Astrocyte (in vitro differentiated cells and primary cell): ENCODE data around the gene SULT1A2. TPM values are rescaled to one million over a fixed set of nuclear protein-coding genes. Genes with fewer than 3 reads are reported as not detected.

Source experiments
- DNase-seq: peaks from one replicate; pipeline ENCODE4 v3.0.0-alpha.2; 2010; ENCODE audit warnings: low read depth
- FAIRE-seq: peaks from 2 replicates; lab custom pipeline; 2011; peaks lifted over from hg19 to GRCh38; lab: Jason Lieb, UNC
- H2AFZ ChIP-seq: 2 replicates; pipeline ENCODE4 v1.6.0; 2012; ENCODE audit warnings: low read depth, low read length, inconsistent platforms
- H3K27ac ChIP-seq: 2 replicates; pipeline ENCODE4 v1.5.1; 2011; ENCODE audit warnings: low read depth, low read length, inconsistent platforms
- H3K27me3 ChIP-seq: 2 replicates; pipeline ENCODE4 v1.6.0; 2011; ENCODE audit warnings: low read length, inconsistent platforms; ENCODE audit not compliant: insufficient read depth
- H3K36me3 ChIP-seq: 2 replicates; pipeline ENCODE4 v1.5.1; 2011; ENCODE audit warnings: low read length, inconsistent platforms; ENCODE audit not compliant: insufficient read depth
- H3K4me1 ChIP-seq: 2 replicates; pipeline ENCODE4 v1.5.1; 2011; ENCODE audit warnings: low read length, inconsistent platforms; ENCODE audit not compliant: insufficient read depth
- H3K4me2 ChIP-seq: 2 replicates; pipeline ENCODE4 v1.6.0; 2012; ENCODE audit warnings: low read length, inconsistent platforms
- H3K4me3 ChIP-seq: 2 replicates; pipeline ENCODE4 v1.5.1; 2011; ENCODE audit warnings: low read depth, mild to moderate bottlenecking, low read length, inconsistent platforms; ENCODE audit not compliant: insufficient read depth
- H3K79me2 ChIP-seq: 2 replicates; pipeline ENCODE4 v1.6.0; 2012; ENCODE audit warnings: mild to moderate bottlenecking, low read length, inconsistent platforms; ENCODE audit not compliant: insufficient read depth
- H3K9ac ChIP-seq: 2 replicates; pipeline ENCODE4 v1.6.0; 2012; ENCODE audit warnings: mild to moderate bottlenecking, low read length, inconsistent platforms
- H3K9me3 ChIP-seq: 2 replicates; pipeline ENCODE4 v1.5.1; 2012; ENCODE audit warnings: low read depth, mild to moderate bottlenecking, low read length, inconsistent platforms; ENCODE audit not compliant: insufficient read depth
- H4K20me1 ChIP-seq: 2 replicates; pipeline ENCODE4 v1.6.0; 2012; ENCODE audit warnings: low read length, inconsistent platforms; ENCODE audit not compliant: insufficient read depth
- H3K27ac Mint-ChIP-seq: one replicate; pipeline ENCODE4 v1.8.0; 2021; ENCODE audit warnings: mild to moderate bottlenecking, mixed read lengths; ENCODE audit not compliant: unreplicated experiment
- H3K27me3 Mint-ChIP-seq: one replicate; pipeline ENCODE4 v1.8.0; 2021; ENCODE audit warnings: low read depth, mixed read lengths; ENCODE audit not compliant: unreplicated experiment
- H3K36me3 Mint-ChIP-seq: one replicate; pipeline ENCODE4 v1.8.0; 2021; ENCODE audit warnings: low read depth, mixed read lengths; ENCODE audit not compliant: unreplicated experiment
- H3K4me1 Mint-ChIP-seq: one replicate; pipeline ENCODE4 v1.8.0; 2021; ENCODE audit warnings: low read depth, mixed read lengths; ENCODE audit not compliant: unreplicated experiment
- H3K4me3 Mint-ChIP-seq: one replicate; pipeline ENCODE4 v1.8.0; 2021; ENCODE audit warnings: mild to moderate bottlenecking, moderate library complexity, mixed read lengths; ENCODE audit not compliant: unreplicated experiment
- H3K9me3 Mint-ChIP-seq: one replicate; pipeline ENCODE4 v1.8.0; 2021; ENCODE audit warnings: mild to moderate bottlenecking, mixed read lengths; ENCODE audit not compliant: unreplicated experiment
- CTCF ChIP-seq: IDR thresholded peaks from 2 replicates; pipeline ENCODE4 v1.5.1; 2011; ENCODE audit warnings: low read depth, mild to moderate bottlenecking, inconsistent platforms, low read length, moderate library complexity; ENCODE audit not compliant: insufficient read depth
- EZH2 ChIP-seq: IDR thresholded peaks from 2 replicates; pipeline ENCODE4 v1.6.1; 2012; ENCODE audit warnings: mild to moderate bottlenecking, low read length, inconsistent platforms; ENCODE audit not compliant: insufficient read depth
- total RNA-seq: library from RNA; stranded (reverse); gene quantifications from 2 replicates; pipeline ENCODE4 v1.2.1, GENCODE V29; 2021

Gene SULT1A2
- total RNA-seq, 1 donor from 2014 or later, result not detected

- Histone ChIP-seq H3K4me3 (no peak overlapping the region), H3K27me3 (peaks cover 2% of the 10 kb centered on the region), H3K27ac (no peak overlapping the region), H4K20me1 (no peaks in the 10 kb centered on the region), H3K4me1 (no peaks in the 10 kb centered on the region), H3K36me3 (no peaks in the 10 kb centered on the region), H3K9ac (no peak overlapping the region), H3K79me2 (no peaks in the 10 kb centered on the region), H3K4me2 (no peak overlapping the region), H2AFZ (no peak overlapping the region), H3K9me3 (no peaks in the 10 kb centered on the region)
- no peak for DNase-seq
- H3K36me3 Mint-ChIP-seq, result no peaks in the 10 kb centered on the region
- no peaks in the 10 kb centered on the region for H3K4me1 Mint-ChIP-seq
- peaks cover 15% of the 10 kb centered on the region for H3K27me3 Mint-ChIP-seq
- no peak for FAIRE-seq
- no peak overlapping the region for H3K27ac Mint-ChIP-seq
- no peak overlapping the region for H3K4me3 Mint-ChIP-seq
- no peak for TF ChIP-seq EZH2
- H3K9me3 Mint-ChIP-seq, result no peaks in the 10 kb centered on the region
Measured at GRCh38 chr16:28544998-28545397, 51.9 kb downstream of the SULT1A2 start.

GRCh38 chr16:28543072-28543471, 53.8 kb downstream of the SULT1A2 start:
- H3K4me3 ChIP-seq, result no peak overlapping the region
- H3K9ac ChIP-seq, result no peak overlapping the region
- H3K36me3 ChIP-seq, result no peaks in the 10 kb centered on the region
- FAIRE-seq (no peak), DNase-seq (no peak)
- peaks cover 2% of the 10 kb centered on the region for H3K27me3 ChIP-seq
- H3K4me1 Mint-ChIP-seq, result peaks cover 6% of the 10 kb centered on the region
- no peaks in the 10 kb centered on the region for H3K9me3 Mint-ChIP-seq
- peaks cover 12% of the 10 kb centered on the region for H3K27me3 Mint-ChIP-seq
- no peak overlapping the region for H2AFZ ChIP-seq
- no peaks in the 10 kb centered on the region for H3K4me1 ChIP-seq
- H4K20me1 ChIP-seq, result no peaks in the 10 kb centered on the region
- no peak overlapping the region for H3K4me3 Mint-ChIP-seq
- no peak overlapping the region for H3K4me2 ChIP-seq
- H3K36me3 Mint-ChIP-seq, result peaks cover 2% of the 10 kb centered on the region
- H3K79me2 ChIP-seq, result peaks cover 2% of the 10 kb centered on the region
- H3K9me3 ChIP-seq, result no peaks in the 10 kb centered on the region
- H3K27ac ChIP-seq, result no peak overlapping the region
- no peak overlapping the region for H3K27ac Mint-ChIP-seq
- TF ChIP-seq CTCF (no peak), EZH2 (no peak)

GRCh38 chr16:28542646-28543045, 54.2 kb downstream of the SULT1A2 start:
- Histone ChIP-seq H3K4me2 (no peak overlapping the region), H3K27ac (no peak overlapping the region), H2AFZ (no peak overlapping the region), H3K36me3 (no peaks in the 10 kb centered on the region), H3K27me3 (peaks cover 2% of the 10 kb centered on the region), H3K4me3 (no peak overlapping the region), H3K9me3 (no peaks in the 10 kb centered on the region), H4K20me1 (no peaks in the 10 kb centered on the region), H3K9ac (no peak overlapping the region), H3K4me1 (no peaks in the 10 kb centered on the region), H3K79me2 (peaks cover 4% of the 10 kb centered on the region)
- peaks cover 6% of the 10 kb centered on the region for H3K4me1 Mint-ChIP-seq
- H3K27me3 Mint-ChIP-seq, result peaks cover 13% of the 10 kb centered on the region
- peaks cover 4% of the 10 kb centered on the region for H3K9me3 Mint-ChIP-seq
- DNase-seq (no peak), FAIRE-seq (no peak)
- H3K4me3 Mint-ChIP-seq, result no peak overlapping the region
- no peak overlapping the region for H3K27ac Mint-ChIP-seq
- H3K36me3 Mint-ChIP-seq, result peaks cover 4% of the 10 kb centered on the region
- TF ChIP-seq EZH2, result no peak
- TF ChIP-seq CTCF, result no peak

Other genes starting within 250 kb of the SULT1A2 start
- gene NPIPB6, start 233.5 kb downstream of the SULT1A2 start, total RNA-seq, result 1.7 TPM in 1 of 2 replicates, not detected in the other
- 18.2 and 58.5 TPM in 2 replicates for gene EIF3CL, start 193.2 kb downstream of the SULT1A2 start, total RNA-seq
- gene NPIPB7, start 124.7 kb downstream of the SULT1A2 start, total RNA-seq, result not detected in 2 replicates
- gene CLN3, start 105.0 kb downstream of the SULT1A2 start, total RNA-seq, result 23.0 and 26.0 TPM in 2 replicates
- gene APOBR, start 102.4 kb downstream of the SULT1A2 start, total RNA-seq, result not detected in 2 replicates
- gene IL27, start 90.2 kb downstream of the SULT1A2 start, total RNA-seq, result not detected in 2 replicates
- 3.8 and 9.5 TPM in 2 replicates for gene NUPR1, start 58.1 kb downstream of the SULT1A2 start, total RNA-seq
- gene SGF29, start 43.1 kb downstream of the SULT1A2 start, total RNA-seq, result 10.6 and 12.1 TPM in 2 replicates
- 0.41 and 0.53 TPM in 2 replicates for gene SULT1A1, start 13.0 kb upstream of the SULT1A2 start, total RNA-seq
- gene NPIPB8, start 41.0 kb upstream of the SULT1A2 start, total RNA-seq, result not detected in 2 replicates
- gene EIF3C, start 114.4 kb upstream of the SULT1A2 start, total RNA-seq, result 880 and 953 TPM in 2 replicates
- 0.86 and 2.3 TPM in 2 replicates for gene NPIPB9, start 154.7 kb upstream of the SULT1A2 start, total RNA-seq
- 169 and 191 TPM in 2 replicates for gene ATXN2L, start 225.9 kb upstream of the SULT1A2 start, total RNA-seq
- gene TUFM, start 249.3 kb upstream of the SULT1A2 start, total RNA-seq, result 136 and 147 TPM in 2 replicates